Measurements from ENCODE around the gene ENTHD1.

ENTHD1 gene

GRCh38 chr22:39806109-39806508 lies 87.5 kb downstream of the ENTHD1 start:
- Histone ChIP-seq H2AFZ (ENCODE audit: low read depth, low read length) (no peak overlapping the region), H3K4me1 (ENCODE audit: insufficient read depth, low read length) (no peaks in the 10 kb centered on the region), H3K36me3 (ENCODE audit: insufficient read depth, low read length) (no peaks in the 10 kb centered on the region), H3K27me3 (ENCODE audit: insufficient read depth, low read length) (peaks cover 2% of the 10 kb centered on the region), H3K4me3 (ENCODE audit: low read length) (no peak overlapping the region), H3K9me3 (ENCODE audit: low read length) (no peaks in the 10 kb centered on the region)

- no peak overlapping the region for H3K4me3 ChIP-seq (ENCODE audit: low read length)
- H3K36me3 ChIP-seq (ENCODE audit: insufficient read depth, low read length) = no peaks in the 10 kb centered on the region
- H2AFZ ChIP-seq (ENCODE audit: low read depth, low read length) = no peak overlapping the region
- H3K27me3 ChIP-seq (ENCODE audit: insufficient read depth, low read length) = peaks cover under 1% of the 10 kb centered on the region
- no peaks in the 10 kb centered on the region for H3K9me3 ChIP-seq (ENCODE audit: low read length)
- H3K4me1 ChIP-seq (ENCODE audit: insufficient read depth, low read length) = no peaks in the 10 kb centered on the region
Measured at GRCh38 chr22:39805117-39805516, 88.4 kb downstream of the ENTHD1 start.

GRCh38 chr22:39802682-39803081 lies 90.9 kb downstream of the ENTHD1 start:
- Histone ChIP-seq H3K9me3 (ENCODE audit: low read length) (peaks cover 3% of the 10 kb centered on the region), H3K4me1 (ENCODE audit: insufficient read depth, low read length) (no peaks in the 10 kb centered on the region), H3K36me3 (ENCODE audit: insufficient read depth, low read length) (no peaks in the 10 kb centered on the region), H2AFZ (ENCODE audit: low read depth, low read length) (no peak overlapping the region), H3K4me3 (ENCODE audit: low read length) (no peak overlapping the region), H3K27me3 (ENCODE audit: insufficient read depth, low read length) (no peaks in the 10 kb centered on the region)

GRCh38 chr22:39800790-39801520 lies 92.6 kb downstream of the ENTHD1 start:
- H3K4me1 ChIP-seq (ENCODE audit: insufficient read depth, low read length) = no peaks in the 10 kb centered on the region
- no peak overlapping the region for H2AFZ ChIP-seq (ENCODE audit: low read depth, low read length)
- no peaks in the 10 kb centered on the region for H3K27me3 ChIP-seq (ENCODE audit: insufficient read depth, low read length)
- no peaks in the 10 kb centered on the region for H3K36me3 ChIP-seq (ENCODE audit: insufficient read depth, low read length)
- H3K9me3 ChIP-seq (ENCODE audit: low read length) = peaks cover 3% of the 10 kb centered on the region
- H3K4me3 ChIP-seq (ENCODE audit: low read length) = no peak overlapping the region

- no peaks in the 10 kb centered on the region for H3K36me3 ChIP-seq (ENCODE audit: insufficient read depth, low read length)
- H3K9me3 ChIP-seq (ENCODE audit: low read length) = peaks cover 3% of the 10 kb centered on the region
- no peaks in the 10 kb centered on the region for H3K4me1 ChIP-seq (ENCODE audit: insufficient read depth, low read length)
- H3K27me3 ChIP-seq (ENCODE audit: insufficient read depth, low read length) = no peaks in the 10 kb centered on the region
- no peak overlapping the region for H3K4me3 ChIP-seq (ENCODE audit: low read length)
- H2AFZ ChIP-seq (ENCODE audit: low read depth, low read length) = no peak overlapping the region
Measured at GRCh38 chr22:39797528-39798147, 95.9 kb downstream of the ENTHD1 start.

- H3K4me3 ChIP-seq (ENCODE audit: low read length) = no peak overlapping the region
- H3K27me3 ChIP-seq (ENCODE audit: insufficient read depth, low read length) = peaks cover 4% of the 10 kb centered on the region
- no peaks in the 10 kb centered on the region for H3K4me1 ChIP-seq (ENCODE audit: insufficient read depth, low read length)
- no peaks in the 10 kb centered on the region for H3K9me3 ChIP-seq (ENCODE audit: low read length)
- H2AFZ ChIP-seq (ENCODE audit: low read depth, low read length) = no peak overlapping the region
- H3K36me3 ChIP-seq (ENCODE audit: insufficient read depth, low read length) = no peaks in the 10 kb centered on the region
Measured at GRCh38 chr22:39789788-39790187, 103.8 kb downstream of the ENTHD1 start.

- Histone ChIP-seq H3K27me3 (ENCODE audit: insufficient read depth, low read length) (peaks cover 4% of the 10 kb centered on the region), H3K4me3 (ENCODE audit: low read length) (no peak overlapping the region), H3K36me3 (ENCODE audit: insufficient read depth, low read length) (no peaks in the 10 kb centered on the region), H3K4me1 (ENCODE audit: insufficient read depth, low read length) (no peaks in the 10 kb centered on the region), H3K9me3 (ENCODE audit: low read length) (no peaks in the 10 kb centered on the region), H2AFZ (ENCODE audit: low read depth, low read length) (no peak overlapping the region)
Measured at GRCh38 chr22:39785232-39785631, 108.3 kb downstream of the ENTHD1 start.

- no peaks in the 10 kb centered on the region for H3K27me3 ChIP-seq (ENCODE audit: insufficient read depth, low read length)
- no peaks in the 10 kb centered on the region for H3K9me3 ChIP-seq (ENCODE audit: low read length)
- no peaks in the 10 kb centered on the region for H3K4me1 ChIP-seq (ENCODE audit: insufficient read depth, low read length)
- no peaks in the 10 kb centered on the region for H3K36me3 ChIP-seq (ENCODE audit: insufficient read depth, low read length)
- H2AFZ ChIP-seq (ENCODE audit: low read depth, low read length) = no peak overlapping the region
- no peak overlapping the region for H3K4me3 ChIP-seq (ENCODE audit: low read length)
Measured at GRCh38 chr22:39777716-39778454, 115.7 kb downstream of the ENTHD1 start.

- Histone ChIP-seq H3K4me1 (ENCODE audit: insufficient read depth, low read length) (no peaks in the 10 kb centered on the region), H2AFZ (ENCODE audit: low read depth, low read length) (no peak overlapping the region), H3K27me3 (ENCODE audit: insufficient read depth, low read length) (no peaks in the 10 kb centered on the region), H3K9me3 (ENCODE audit: low read length) (no peaks in the 10 kb centered on the region), H3K36me3 (ENCODE audit: insufficient read depth, low read length) (no peaks in the 10 kb centered on the region), H3K4me3 (ENCODE audit: low read length) (no peak overlapping the region)
Measured at GRCh38 chr22:39776295-39777009, 117.1 kb downstream of the ENTHD1 start.

- Histone ChIP-seq H3K36me3 (ENCODE audit: insufficient read depth, low read length) (no peaks in the 10 kb centered on the region), H3K9me3 (ENCODE audit: low read length) (no peaks in the 10 kb centered on the region), H3K4me1 (ENCODE audit: insufficient read depth, low read length) (no peaks in the 10 kb centered on the region), H2AFZ (ENCODE audit: low read depth, low read length) (no peak overlapping the region), H3K4me3 (ENCODE audit: low read length) (no peak overlapping the region), H3K27me3 (ENCODE audit: insufficient read depth, low read length) (peaks cover 2% of the 10 kb centered on the region)
Measured at GRCh38 chr22:39773976-39774539, 119.5 kb downstream of the ENTHD1 start.

- H2AFZ ChIP-seq (ENCODE audit: low read depth, low read length) = no peak overlapping the region
- H3K9me3 ChIP-seq (ENCODE audit: low read length) = no peaks in the 10 kb centered on the region
- H3K36me3 ChIP-seq (ENCODE audit: insufficient read depth, low read length) = no peaks in the 10 kb centered on the region
- no peak overlapping the region for H3K4me3 ChIP-seq (ENCODE audit: low read length)
- H3K27me3 ChIP-seq (ENCODE audit: insufficient read depth, low read length) = peaks cover 2% of the 10 kb centered on the region
- H3K4me1 ChIP-seq (ENCODE audit: insufficient read depth, low read length) = no peaks in the 10 kb centered on the region
Measured at GRCh38 chr22:39773503-39773902, 120.1 kb downstream of the ENTHD1 start.

- peaks cover 2% of the 10 kb centered on the region for H3K27me3 ChIP-seq (ENCODE audit: insufficient read depth, low read length)
- no peaks in the 10 kb centered on the region for H3K9me3 ChIP-seq (ENCODE audit: low read length)
Measured at GRCh38 chr22:39771486-39771885, 122.1 kb downstream of the ENTHD1 start.

More at GRCh38 chr22:39771486-39771885, 122.1 kb downstream of the ENTHD1 start:
- H3K4me1 ChIP-seq (ENCODE audit: insufficient read depth, low read length) = no peaks in the 10 kb centered on the region
- no peaks in the 10 kb centered on the region for H3K36me3 ChIP-seq (ENCODE audit: insufficient read depth, low read length)
- no peak overlapping the region for H2AFZ ChIP-seq (ENCODE audit: low read depth, low read length)
- no peak overlapping the region for H3K4me3 ChIP-seq (ENCODE audit: low read length)

Data from neuron (in vitro differentiated cells).